ENCODE measurements around the gene ANTXR1. TPM values are rescaled to one million over a fixed set of nuclear protein-coding genes. Genes with fewer than 3 reads are reported as not detected.

The ANTXR1 gene
- total RNA-seq, 1 experiment from 2014 or later = 30.8 TPM

DNA sequence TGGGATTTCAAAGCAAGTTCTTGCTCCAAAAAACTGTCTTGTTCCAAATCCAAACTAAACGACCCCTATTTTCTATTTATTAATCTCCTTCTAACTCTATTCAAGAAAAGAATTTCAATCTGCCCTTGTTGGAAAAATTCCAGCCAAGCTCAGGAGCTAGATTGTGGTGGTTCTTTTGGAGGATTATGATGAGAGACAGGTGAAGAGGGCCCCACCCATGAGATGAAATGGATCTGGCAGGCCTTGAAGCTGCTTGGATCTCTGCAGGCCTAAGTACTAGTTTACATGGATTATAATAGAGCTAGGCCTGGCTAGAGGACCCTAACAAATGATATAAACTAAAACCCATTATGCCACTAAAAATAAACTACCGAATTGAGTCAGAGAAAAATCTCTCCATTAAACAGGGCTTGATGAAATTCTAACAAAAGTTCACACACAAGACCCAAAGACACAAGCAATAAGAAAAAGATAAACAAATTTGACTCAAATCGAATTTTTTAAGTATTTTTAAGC, 272.5 kb downstream of the ANTXR1 start:
- Histone ChIP-seq H3K27ac (no peak overlapping the region), H3K4me1 (replicated peaks) (0 out of 2 replicates have a peak, but pooled peaks cover 5% of the 10 kb centered on the region), H3K9me3 (replicated peaks) (no peaks in the 10 kb centered on the region), H3K36me3 (no peaks in the 10 kb centered on the region), H3K4me3 (no peak overlapping the region), H3K27me3 (replicated peaks) (no peaks in the 10 kb centered on the region)
- DNase-seq (ENCODE audit: low read depth in 1 of 2, low spot score in 2 of 2) = no peak

DNA sequence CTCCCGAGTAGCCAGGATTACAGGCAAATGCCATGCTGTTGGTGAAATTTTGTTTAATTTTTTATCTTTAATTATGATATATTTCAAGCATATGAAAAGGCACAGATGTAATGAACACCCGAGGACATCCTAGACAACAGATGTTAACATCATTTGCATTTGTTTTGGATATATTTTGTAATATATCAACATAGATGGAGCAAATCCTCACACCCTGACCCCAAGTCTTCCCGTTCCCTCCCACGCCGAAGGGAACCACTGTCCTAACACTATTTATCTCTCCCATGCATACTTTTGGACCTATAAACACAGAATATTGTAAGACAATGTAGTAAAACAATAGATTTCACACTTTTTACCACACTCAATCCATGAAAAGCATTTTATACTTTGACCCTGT, 274.6 kb downstream of the ANTXR1 start:
- H3K4me1 ChIP-seq (replicated peaks) = 0 out of 2 replicates have a peak, but pooled peaks cover 5% of the 10 kb centered on the region
- no peak for DNase-seq (ENCODE audit: low read depth in 1 of 2, low spot score in 2 of 2)
- no peaks in the 10 kb centered on the region for H3K9me3 ChIP-seq (replicated peaks)
- H3K27me3 ChIP-seq (replicated peaks) = no peaks in the 10 kb centered on the region
- H3K36me3 ChIP-seq = no peaks in the 10 kb centered on the region
- H3K4me3 ChIP-seq = no peak overlapping the region
- no peak overlapping the region for H3K27ac ChIP-seq

GRCh38 chr2:69288429-69288828, 275.4 kb downstream of the ANTXR1 start:
- no peaks in the 10 kb centered on the region for H3K9me3 ChIP-seq (replicated peaks)
- 0 out of 2 replicates have a peak, but pooled peaks cover 5% of the 10 kb centered on the region for H3K4me1 ChIP-seq (replicated peaks)
- H3K36me3 ChIP-seq = no peaks in the 10 kb centered on the region
- no peak overlapping the region for H3K4me3 ChIP-seq
- no peak overlapping the region for H3K27ac ChIP-seq
- no peaks in the 10 kb centered on the region for H3K27me3 ChIP-seq (replicated peaks)
- no peak for DNase-seq (ENCODE audit: low read depth in 1 of 2, low spot score in 2 of 2)

DNA sequence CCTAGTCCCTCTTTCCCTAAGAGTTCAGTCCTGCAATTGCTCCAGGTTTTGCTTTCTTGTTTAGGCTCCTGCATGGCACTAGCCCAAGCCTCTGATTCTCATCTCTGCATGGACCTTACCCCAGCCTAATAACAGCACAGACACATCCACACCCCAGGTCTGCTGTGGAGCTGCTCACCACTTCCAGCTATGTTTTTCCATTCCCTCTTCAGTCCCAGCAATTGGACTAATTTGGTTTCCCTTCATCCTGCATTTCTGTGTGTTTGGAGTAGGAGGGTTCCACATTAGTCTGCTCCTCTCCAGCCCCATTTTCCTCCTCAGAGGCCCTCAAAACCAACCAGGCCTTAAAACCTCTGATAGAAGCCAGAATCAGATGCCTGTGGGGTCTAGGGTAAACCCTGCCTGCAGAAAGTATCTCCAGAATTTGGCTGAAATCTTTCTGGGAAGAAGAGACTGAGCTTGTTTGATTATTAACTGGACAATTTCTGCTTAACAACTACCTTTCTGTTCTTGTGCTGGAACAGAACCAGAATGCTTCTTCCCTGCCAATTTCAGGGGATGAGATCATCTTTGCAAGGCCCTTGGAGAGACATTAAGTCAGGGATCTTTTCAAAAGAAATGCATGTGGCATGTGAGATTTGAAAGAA, 278.1 kb downstream of the ANTXR1 start:
- Histone ChIP-seq H3K9me3 (replicated peaks) (no peaks in the 10 kb centered on the region), H3K4me3 (no peak overlapping the region), H3K27me3 (replicated peaks) (no peaks in the 10 kb centered on the region), H3K27ac (no peak overlapping the region), H3K4me1 (replicated peaks) (no peaks in the 10 kb centered on the region), H3K36me3 (no peaks in the 10 kb centered on the region)
- DNase-seq (ENCODE audit: low read depth in 1 of 2, low spot score in 2 of 2) = no peak

DNA sequence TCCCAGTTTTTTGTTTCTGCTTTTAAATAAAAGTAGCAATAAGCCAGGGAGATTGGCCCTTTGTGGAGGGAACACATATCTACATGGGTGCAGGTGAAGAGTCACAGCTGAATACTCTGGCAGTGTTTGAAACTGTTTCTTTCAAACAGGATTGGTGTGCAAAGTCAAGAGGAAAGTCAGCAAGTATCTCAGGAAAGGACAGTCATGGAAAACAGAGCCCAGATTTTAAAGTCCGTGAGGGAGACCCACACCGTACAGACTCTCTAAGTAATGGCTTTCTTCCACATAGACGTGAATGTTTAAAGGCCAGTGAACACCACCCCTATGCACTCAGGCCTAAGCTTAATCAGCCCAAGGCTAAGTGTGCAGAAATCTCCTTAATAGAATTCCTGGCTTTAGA, 278.7 kb downstream of the ANTXR1 start:
- DNase-seq (ENCODE audit: low read depth in 1 of 2, low spot score in 2 of 2) = no peak
- H3K4me3 ChIP-seq = no peak overlapping the region
- no peaks in the 10 kb centered on the region for H3K27me3 ChIP-seq (replicated peaks)
- H3K27ac ChIP-seq = no peak overlapping the region
- H3K36me3 ChIP-seq = no peaks in the 10 kb centered on the region
- H3K9me3 ChIP-seq (replicated peaks) = no peaks in the 10 kb centered on the region
- no peaks in the 10 kb centered on the region for H3K4me1 ChIP-seq (replicated peaks)

- no peaks in the 10 kb centered on the region for H3K36me3 ChIP-seq
- H3K27ac ChIP-seq = no peak overlapping the region
- H3K4me1 ChIP-seq (replicated peaks) = peaks cover 3% of the 10 kb centered on the region
These were observed 279.3 kb downstream of the ANTXR1 start for GRCh38 chr2:69292256-69292655.

GRCh38 chr2:69296421-69296820, 283.4 kb downstream of the ANTXR1 start:
- peaks cover 30% of the 10 kb centered on the region for H3K4me1 ChIP-seq (replicated peaks)

More at GRCh38 chr2:69292256-69292655, 279.3 kb downstream of the ANTXR1 start:
- H3K4me3 ChIP-seq = no peak overlapping the region
- H3K9me3 ChIP-seq (replicated peaks) = no peaks in the 10 kb centered on the region
- DNase-seq (ENCODE audit: low read depth in 1 of 2, low spot score in 2 of 2) = no peak
- H3K27me3 ChIP-seq (replicated peaks) = no peaks in the 10 kb centered on the region

DNA sequence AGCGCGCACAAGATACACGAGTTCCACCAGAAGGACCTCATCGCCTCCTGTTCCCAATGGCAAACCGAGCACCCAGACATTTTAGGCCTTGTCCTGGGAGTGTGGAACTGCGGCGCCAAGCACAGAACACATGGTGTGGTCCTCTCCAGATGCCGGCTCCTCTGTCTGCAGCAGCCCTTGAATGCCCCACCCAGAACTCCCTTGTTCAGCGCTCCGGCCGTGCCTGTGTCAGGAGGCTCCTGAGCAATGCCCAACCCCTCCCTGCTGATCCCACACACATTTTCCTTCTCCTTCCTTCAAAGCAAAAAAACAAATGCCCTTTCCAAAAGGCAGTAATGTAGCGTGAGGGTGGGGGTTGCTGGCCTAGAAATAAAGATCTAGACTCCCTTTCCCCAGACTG, 284.2 kb downstream of the ANTXR1 start:
- DNase-seq (ENCODE audit: low read depth in 1 of 2, low spot score in 2 of 2) = no peak
- Histone ChIP-seq H3K27ac (no peak overlapping the region), H3K9me3 (replicated peaks) (no peaks in the 10 kb centered on the region), H3K36me3 (no peaks in the 10 kb centered on the region), H3K4me1 (replicated peaks) (peaks cover 30% of the 10 kb centered on the region), H3K4me3 (no peak overlapping the region), H3K27me3 (replicated peaks) (no peaks in the 10 kb centered on the region)

More at GRCh38 chr2:69296421-69296820, 283.4 kb downstream of the ANTXR1 start:
- DNase-seq (ENCODE audit: low read depth in 1 of 2, low spot score in 2 of 2) = no peak
- Histone ChIP-seq H3K27ac (no peak overlapping the region), H3K9me3 (replicated peaks) (no peaks in the 10 kb centered on the region), H3K36me3 (no peaks in the 10 kb centered on the region), H3K27me3 (replicated peaks) (no peaks in the 10 kb centered on the region), H3K4me3 (no peak overlapping the region)

DNA sequence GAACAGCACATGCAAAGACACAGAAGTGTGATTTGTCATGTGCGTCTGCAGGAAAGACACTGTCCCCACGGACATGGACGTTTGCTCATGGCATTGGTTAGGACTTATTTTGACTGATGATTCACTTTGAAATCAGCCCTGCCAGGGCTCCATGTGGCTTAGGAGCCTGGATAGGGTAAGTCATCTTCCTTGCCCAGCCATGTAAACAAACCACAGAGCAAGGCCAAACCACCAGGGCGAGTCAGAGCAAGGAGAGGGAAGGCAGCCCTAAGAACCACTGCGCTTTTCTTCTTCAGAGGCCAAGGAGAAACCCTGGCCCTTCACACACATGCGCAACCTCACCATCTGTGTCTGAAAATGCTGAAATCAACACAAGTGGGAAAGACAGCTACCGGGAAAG, 285.3 kb downstream of the ANTXR1 start:
- peak; percentile 78 to 85 for DNase-seq (ENCODE audit: low read depth in 1 of 2, low spot score in 2 of 2)
- peaks cover 30% of the 10 kb centered on the region for H3K4me1 ChIP-seq (replicated peaks)
- H3K27me3 ChIP-seq (replicated peaks) = no peaks in the 10 kb centered on the region
- no peak overlapping the region for H3K27ac ChIP-seq
- H3K9me3 ChIP-seq (replicated peaks) = no peaks in the 10 kb centered on the region
- no peaks in the 10 kb centered on the region for H3K36me3 ChIP-seq
- H3K4me3 ChIP-seq = no peak overlapping the region

DNA sequence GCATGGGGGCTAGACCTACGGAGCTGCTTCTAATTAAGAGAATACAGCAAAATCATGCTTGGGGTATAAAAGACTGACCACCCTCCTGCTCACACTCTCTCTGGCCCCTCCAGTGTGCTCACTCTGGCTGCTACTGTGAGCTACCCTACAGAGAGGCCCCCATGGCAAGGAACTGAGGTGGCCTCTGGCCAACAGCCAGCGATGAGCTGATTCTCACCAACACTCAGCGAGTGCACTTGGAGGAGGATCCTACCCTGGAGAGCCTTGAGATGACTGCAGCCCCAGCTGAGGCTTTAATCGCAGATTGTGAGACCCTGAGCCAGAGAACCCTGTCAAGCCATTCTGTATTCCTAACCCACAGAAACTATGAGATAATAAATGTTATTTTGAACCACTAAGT, 285.9 kb downstream of the ANTXR1 start:
- DNase-seq (ENCODE audit: low read depth in 1 of 2, low spot score in 2 of 2) = peak in 1 of 2 experiments; percentile 50
- no peaks in the 10 kb centered on the region for H3K27me3 ChIP-seq (replicated peaks)
- peaks cover 30% of the 10 kb centered on the region for H3K4me1 ChIP-seq (replicated peaks)
- no peak overlapping the region for H3K4me3 ChIP-seq
- H3K27ac ChIP-seq = no peak overlapping the region
- H3K36me3 ChIP-seq = no peaks in the 10 kb centered on the region
- H3K9me3 ChIP-seq (replicated peaks) = no peaks in the 10 kb centered on the region

Other genes with a start within 250 kb of the ANTXR1 start
- gene BMP10, start 141.8 kb upstream of the ANTXR1 start, total RNA-seq (2014; rRNA removed; shearing (Covaris generic)) = not detected in 2 replicates
- gene GKN2, start 60.3 kb upstream of the ANTXR1 start, total RNA-seq (2014; rRNA removed; shearing (Covaris generic)) = not detected in 2 replicates
- gene GKN1, start 38.5 kb upstream of the ANTXR1 start, total RNA-seq (2014; rRNA removed; shearing (Covaris generic)) = not detected in 2 replicates